ENCODE measurements around the gene FCRL4.

- TF ChIP-seq EZH2 (IDR thresholded peaks at IDR 0.05) (no peak), POLR2AphosphoS5 (IDR thresholded peaks at IDR 0.05; ENCODE audit: borderline replicate concordance, low read depth, low read length) (no peak), FOXP2 (optimal IDR thresholded peaks at IDR 0.05; ENCODE audit: control extremely low read depth, extremely low read length, insufficient read depth) (no peak)
Observed at GRCh38 chr1:157595356-157595755, 2.5 kb downstream of the FCRL4 start.
